Astrocyte (in vitro differentiated cells and primary cell): ENCODE data around the gene SRPK3.

ENCODE experiments used
- CTCF ChIP-seq: IDR thresholded peaks from 2 replicates; pipeline ENCODE4 v1.5.1; 2011; ENCODE audit warnings: low read depth, mild to moderate bottlenecking, inconsistent platforms, low read length, moderate library complexity; ENCODE audit not compliant: insufficient read depth
- EZH2 ChIP-seq: IDR thresholded peaks from 2 replicates; pipeline ENCODE4 v1.6.1; 2012; ENCODE audit warnings: mild to moderate bottlenecking, low read length, inconsistent platforms; ENCODE audit not compliant: insufficient read depth

DNA sequence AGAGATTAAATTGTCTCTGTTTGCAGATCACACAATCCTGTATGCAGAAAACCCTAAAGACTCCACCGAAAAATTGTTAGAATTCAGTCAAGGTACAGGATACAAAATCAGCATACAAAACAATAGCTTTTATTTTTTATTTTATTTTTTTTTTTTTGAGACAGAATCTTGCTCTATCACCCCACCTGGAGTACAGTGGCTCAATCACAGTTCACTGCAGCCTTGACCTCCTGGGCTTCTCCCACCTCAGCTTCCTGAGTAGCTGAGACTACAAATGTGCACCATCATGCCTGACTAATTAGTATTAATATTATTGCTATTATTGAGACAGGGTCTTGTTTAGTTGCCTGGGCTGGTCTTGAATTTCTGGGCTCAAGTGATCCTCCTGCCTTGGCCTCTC, 25.7 kb upstream of the SRPK3 start:
- TF ChIP-seq CTCF (no peak), EZH2 (no peak)
